Caco-2 (cell line): ENCODE data around the gene PIEZO1. TPM values are rescaled to one million over a fixed set of nuclear protein-coding genes. Genes with fewer than 3 reads are reported as not detected.

Experiments
- BruUV-seq: library from RNA; stranded (reverse); fragments of 400-500 nt; replicated peaks from 2 replicates; lab custom pipeline; 2021; lab: Mats Ljungman, UMichigan
- CTCF ChIA-PET: fragments of 300-600 bp; sonication (Branson Sonifier 250); formaldehyde crosslinking; loops from one replicate; lab custom pipeline; 2022; ENCODE audit warnings: antibody characterized with exemption; lab: Charles Lee
- POLR2A ChIA-PET: fragments of 300-600 bp; sonication (Branson Sonifier 250); formaldehyde crosslinking; loops from one replicate; lab custom pipeline; 2022; ENCODE audit warnings: antibody characterized with exemption; lab: Charles Lee
- DNase-seq, 2 experiments: peaks; one replicate each; pipeline versions ENCODE4 v3.0.0 to v3.0.0-alpha.2; 2020 to 2022
- H3K27me3 ChIP-seq: replicated peaks from 2 replicates; pipeline ENCODE4 v1.6.0; 2011; ENCODE audit warnings: low read length; ENCODE audit not compliant: control insufficient read depth, insufficient read depth
- H3K36me3 ChIP-seq: 2 replicates; pipeline ENCODE4 v1.5.1; 2011; ENCODE audit warnings: low read length; ENCODE audit not compliant: control insufficient read depth, insufficient read depth
- H3K4me1 ChIP-seq: fragments of 250-450 bp; sonication (Bioruptor Pico); 2 replicates; pipeline ENCODE4 v1.5.1; 2020; ENCODE audit warnings: mild to moderate bottlenecking
- H3K4me3 ChIP-seq: 2 replicates; pipeline ENCODE4 v1.5.1; 2011; ENCODE audit warnings: low read depth, mild to moderate bottlenecking, control low read depth, low read length
- H3K9me3 ChIP-seq: fragments of 250-450 bp; sonication (Bioruptor Pico); 2 replicates; pipeline ENCODE4 v1.5.1; 2020; ENCODE audit warnings: mild to moderate bottlenecking, moderate library complexity
- H3K27ac Mint-ChIP-seq: one replicate; pipeline ENCODE4 v1.8.0; 2022; ENCODE audit warnings: mixed read lengths; ENCODE audit not compliant: unreplicated experiment
- H3K27me3 Mint-ChIP-seq: one replicate; pipeline ENCODE4 v1.8.0; 2022; ENCODE audit warnings: mixed read lengths; ENCODE audit not compliant: insufficient read depth, unreplicated experiment
- H3K36me3 Mint-ChIP-seq: one replicate; pipeline ENCODE4 v1.8.0; 2022; ENCODE audit warnings: mild to moderate bottlenecking, mixed read lengths; ENCODE audit not compliant: insufficient read depth, unreplicated experiment
- H3K4me1 Mint-ChIP-seq: one replicate; pipeline ENCODE4 v1.8.0; 2022; ENCODE audit warnings: low read depth, mixed read lengths; ENCODE audit not compliant: unreplicated experiment
- H3K4me3 Mint-ChIP-seq: one replicate; pipeline ENCODE4 v1.8.0; 2022; ENCODE audit warnings: mild to moderate bottlenecking, moderate library complexity, mixed read lengths; ENCODE audit not compliant: unreplicated experiment
- H3K9me3 Mint-ChIP-seq: one replicate; pipeline ENCODE4 v1.8.0; 2022; ENCODE audit warnings: mixed read lengths; ENCODE audit not compliant: unreplicated experiment
- CTCF ChIP-seq, 2 experiments: fragments of 200-600 bp in 1 of 2; IDR thresholded peaks; 1 replicate in 1 of 2; 2 replicates in 1 of 2; pipeline versions ENCODE4 v1.5.1 to v1.8.0; 2011 to 2022; ENCODE audit warnings: antibody characterized with exemption in 1 of 2, control low read depth in 1 of 2, inconsistent platforms in 1 of 2, low read depth in 1 of 2, low read length in 1 of 2, mild to moderate bottlenecking in 1 of 2, moderate library complexity in 1 of 2; ENCODE audit not compliant: insufficient read depth in 1 of 2, severe bottlenecking in 1 of 2, unreplicated experiment in 1 of 2
- intact Hi-C: fragments of 100-400 bp; cut with micrococcal nuclease; formaldehyde crosslinking; loops from one replicate; pipeline ENCODE4 v1.10.0; 2022; ENCODE audit not compliant: unreplicated experiment
- total RNA-seq: library from RNA; stranded (reverse); gene quantifications from 2 replicates; pipeline ENCODE4 v1.2.3, GENCODE V29; 2022

Gene PIEZO1
- total RNA-seq, 1 experiment from 2014 or later, result 248 TPM

GRCh38 chr16:88692861-88693260 is 92.2 kb downstream of the PIEZO1 start:
- no peak overlapping the region for H3K4me3 ChIP-seq
- no TSS peak for BruUV-seq
- H3K27ac Mint-ChIP-seq, result no peak overlapping the region
- intact Hi-C loops, result no loop called here
- no peaks in the 10 kb centered on the region for H3K36me3 ChIP-seq
- CTCF ChIA-PET, result no interaction called here
- no peaks in the 10 kb centered on the region for H3K27me3 ChIP-seq
- peaks cover 4% of the 10 kb centered on the region for H3K36me3 Mint-ChIP-seq
- H3K4me1 Mint-ChIP-seq, result peaks cover 10% of the 10 kb centered on the region
- no peaks in the 10 kb centered on the region for H3K9me3 ChIP-seq
- POLR2A ChIA-PET, result no interaction called here
- H3K4me3 Mint-ChIP-seq, result no peak overlapping the region
- H3K4me1 ChIP-seq, result peaks cover 8% of the 10 kb centered on the region
- H3K9me3 Mint-ChIP-seq, result no peaks in the 10 kb centered on the region
- DNase-seq, result no peak
- no peak for TF ChIP-seq CTCF (IDR thresholded peaks at IDR 0.05; ENCODE audit: insufficient read depth in 1 of 2, low read depth in 1 of 2, low read length in 1 of 2, severe bottlenecking in 1 of 2, unreplicated experiment in 1 of 2)
- no peaks in the 10 kb centered on the region for H3K27me3 Mint-ChIP-seq

- CTCF ChIA-PET, result no interaction called here
- Histone ChIP-seq H3K4me1 (peaks cover 16% of the 10 kb centered on the region), H3K9me3 (no peaks in the 10 kb centered on the region), H3K36me3 (no peaks in the 10 kb centered on the region), H3K4me3 (no peak overlapping the region), H3K27me3 (no peaks in the 10 kb centered on the region)
- intact Hi-C loops, result no loop called here
- Mint-ChIP-seq H3K27ac (no peak overlapping the region), H3K36me3 (peaks cover 4% of the 10 kb centered on the region), H3K4me3 (no peak overlapping the region), H3K9me3 (no peaks in the 10 kb centered on the region), H3K27me3 (no peaks in the 10 kb centered on the region), H3K4me1 (peaks cover 13% of the 10 kb centered on the region)
- POLR2A ChIA-PET, result no interaction called here
- no peak for TF ChIP-seq CTCF (IDR thresholded peaks at IDR 0.05; ENCODE audit: insufficient read depth in 1 of 2, low read depth in 1 of 2, low read length in 1 of 2, severe bottlenecking in 1 of 2, unreplicated experiment in 1 of 2)
- BruUV-seq, result no TSS peak
- DNase-seq, result no peak
Observed at GRCh38 chr16:88691924-88692560, 93.0 kb downstream of the PIEZO1 start.

DNA sequence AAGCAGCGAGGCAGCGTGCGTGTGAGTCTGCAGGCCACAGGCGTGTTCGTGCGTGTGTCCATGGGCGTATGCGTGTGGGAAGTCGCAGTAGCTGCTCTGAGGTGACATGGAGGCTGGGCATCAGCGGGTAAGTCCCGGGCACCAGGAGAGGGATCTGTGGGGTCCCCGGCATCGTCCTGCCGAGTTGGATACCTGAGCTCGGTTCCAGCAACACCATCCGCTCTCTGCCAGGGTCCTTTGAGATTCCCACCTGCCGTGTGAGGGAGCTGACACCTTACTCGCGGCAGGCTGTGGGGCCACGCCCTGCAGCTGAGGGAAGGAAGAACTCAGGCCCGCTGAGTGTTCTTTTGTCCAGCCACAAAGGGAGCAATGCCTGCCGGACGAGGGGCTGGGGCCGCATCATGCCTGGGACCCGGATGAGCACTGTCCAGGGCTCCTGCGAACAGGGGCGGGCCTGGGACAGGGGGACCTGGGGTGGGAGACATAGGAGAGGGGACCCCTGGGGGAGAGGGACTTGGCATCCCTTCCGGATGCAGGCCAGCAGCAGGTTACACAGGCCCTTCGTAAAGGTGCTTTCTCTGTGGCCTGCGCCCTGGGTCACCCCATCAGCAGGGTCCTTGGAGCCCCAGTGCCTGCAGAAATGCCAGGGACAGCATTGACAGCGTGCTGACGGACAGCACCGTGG is 93.7 kb downstream of the PIEZO1 start:
- H3K9me3 Mint-ChIP-seq, result no peaks in the 10 kb centered on the region
- no peak overlapping the region for H3K4me3 ChIP-seq
- CTCF ChIA-PET, result no interaction called here
- H3K4me3 Mint-ChIP-seq, result no peak overlapping the region
- peaks cover 21% of the 10 kb centered on the region for H3K4me1 ChIP-seq
- H3K27ac Mint-ChIP-seq, result no peak overlapping the region
- POLR2A ChIA-PET, result interaction anchor here (0.6 kb wide), 1 partner anchor 993 kb away, joined by 3 read pairs; no protein-coding TSS in a partner anchor
- H3K27me3 Mint-ChIP-seq, result no peaks in the 10 kb centered on the region
- H3K27me3 ChIP-seq, result no peaks in the 10 kb centered on the region
- intact Hi-C loops, result no loop called here
- BruUV-seq, result no TSS peak
- no peak for DNase-seq
- no peak for TF ChIP-seq CTCF (IDR thresholded peaks at IDR 0.05; ENCODE audit: insufficient read depth in 1 of 2, low read depth in 1 of 2, low read length in 1 of 2, severe bottlenecking in 1 of 2, unreplicated experiment in 1 of 2)
- no peaks in the 10 kb centered on the region for H3K36me3 ChIP-seq
- no peaks in the 10 kb centered on the region for H3K9me3 ChIP-seq
- peaks cover 13% of the 10 kb centered on the region for H3K4me1 Mint-ChIP-seq
- H3K36me3 Mint-ChIP-seq, result peaks cover 6% of the 10 kb centered on the region
